Measurements from ENCODE around the gene ZC2HC1C. TPM values are rescaled to one million over a fixed set of nuclear protein-coding genes. Genes with fewer than 3 reads are reported as not detected.

ZC2HC1C gene
- total and polyA plus RNA-seq, 2 donors from 2014 or later = 6.7 to 11.9 TPM

DNA sequence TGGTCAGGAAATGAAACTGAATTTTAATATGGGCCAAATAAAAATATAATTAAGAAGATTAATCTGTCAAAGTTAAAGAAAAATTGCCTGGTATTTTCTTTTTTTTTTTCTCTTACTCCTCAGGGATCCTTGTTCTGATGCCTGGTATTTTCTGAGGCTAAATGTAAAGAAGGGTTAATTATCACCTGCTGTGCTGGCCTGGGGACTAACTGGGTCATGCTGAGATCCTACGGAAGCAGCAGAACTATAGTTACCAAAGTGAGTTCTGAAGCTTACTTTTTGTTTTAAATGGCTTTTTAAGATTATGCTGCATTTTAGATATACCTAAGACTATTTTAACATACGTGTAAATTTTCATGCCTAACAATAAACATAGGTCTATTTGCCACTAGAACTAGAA is 23.3 kb downstream of the ZC2HC1C start:
- Histone ChIP-seq H3K9ac (ENCODE audit: low read length in 3 of 3) (no peak overlapping the region), H3K9me3 (ENCODE audit: control insufficient read depth in 2 of 3, insufficient read depth in 1 of 3, low read length in 3 of 3) (no peaks in the 10 kb centered on the region), H3K4me1 (ENCODE audit: control insufficient read depth in 2 of 3, insufficient read depth in 2 of 3, low read depth in 1 of 3, low read length in 3 of 3) (no peaks in the 10 kb centered on the region), H3K36me3 (ENCODE audit: control insufficient read depth in 2 of 3, insufficient read depth in 3 of 3, low read length in 3 of 3) (peaks cover 12 to 50% (median 36%) of the 10 kb centered on the region in 3 donors), H3K27ac (ENCODE audit: low read depth in 2 of 2, low read length in 2 of 2) (no peak overlapping the region), H3K27me3 (ENCODE audit: control insufficient read depth, insufficient read depth, low read length) (no peaks in the 10 kb centered on the region), H3K4me3 (ENCODE audit: low read length in 3 of 3) (no peak overlapping the region)
- DNase-seq (no peak), FAIRE-seq (no peak)
- intact Hi-C loops (cut with DNase I) = no loop called here
- TF ChIP-seq, protein P1, sequence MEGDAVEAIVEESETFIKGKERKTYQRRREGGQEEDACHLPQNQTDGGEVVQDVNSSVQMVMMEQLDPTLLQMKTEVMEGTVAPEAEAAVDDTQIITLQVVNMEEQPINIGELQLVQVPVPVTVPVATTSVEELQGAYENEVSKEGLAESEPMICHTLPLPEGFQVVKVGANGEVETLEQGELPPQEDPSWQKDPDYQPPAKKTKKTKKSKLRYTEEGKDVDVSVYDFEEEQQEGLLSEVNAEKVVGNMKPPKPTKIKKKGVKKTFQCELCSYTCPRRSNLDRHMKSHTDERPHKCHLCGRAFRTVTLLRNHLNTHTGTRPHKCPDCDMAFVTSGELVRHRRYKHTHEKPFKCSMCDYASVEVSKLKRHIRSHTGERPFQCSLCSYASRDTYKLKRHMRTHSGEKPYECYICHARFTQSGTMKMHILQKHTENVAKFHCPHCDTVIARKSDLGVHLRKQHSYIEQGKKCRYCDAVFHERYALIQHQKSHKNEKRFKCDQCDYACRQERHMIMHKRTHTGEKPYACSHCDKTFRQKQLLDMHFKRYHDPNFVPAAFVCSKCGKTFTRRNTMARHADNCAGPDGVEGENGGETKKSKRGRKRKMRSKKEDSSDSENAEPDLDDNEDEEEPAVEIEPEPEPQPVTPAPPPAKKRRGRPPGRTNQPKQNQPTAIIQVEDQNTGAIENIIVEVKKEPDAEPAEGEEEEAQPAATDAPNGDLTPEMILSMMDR (IDR thresholded peaks at IDR 0.05; ENCODE audit: borderline replicate concordance, extremely low read depth, insufficient read depth) = no peak

DNA sequence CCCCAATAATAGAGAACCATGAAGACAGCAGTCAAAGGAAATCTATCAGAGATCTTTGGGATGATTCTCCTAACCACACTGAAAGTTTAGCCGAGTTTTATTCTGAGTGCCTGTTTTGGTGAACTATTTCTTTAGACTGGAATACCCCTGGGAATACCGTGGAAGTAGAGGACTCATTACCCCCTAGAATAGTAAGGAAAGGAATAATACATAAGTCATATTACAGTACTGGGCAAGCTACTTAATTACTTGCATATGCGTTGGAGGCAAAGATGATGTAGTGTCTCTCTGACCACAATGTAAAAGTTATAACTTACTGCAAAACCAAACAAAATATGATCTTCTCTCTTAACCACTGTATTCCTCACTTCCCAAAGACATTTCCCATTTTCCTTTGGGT is 25.5 kb downstream of the ZC2HC1C start:
- Histone ChIP-seq H3K27me3 (ENCODE audit: control insufficient read depth, insufficient read depth, low read length) (no peaks in the 10 kb centered on the region), H3K4me1 (ENCODE audit: control insufficient read depth in 2 of 3, insufficient read depth in 2 of 3, low read depth in 1 of 3, low read length in 3 of 3) (no peaks in the 10 kb centered on the region), H3K4me3 (ENCODE audit: low read length in 3 of 3) (no peak overlapping the region), H3K9ac (ENCODE audit: low read length in 3 of 3) (no peak overlapping the region), H3K27ac (ENCODE audit: low read depth in 2 of 2, low read length in 2 of 2) (no peak overlapping the region), H3K36me3 (ENCODE audit: control insufficient read depth in 2 of 3, insufficient read depth in 3 of 3, low read length in 3 of 3) (peaks cover 14 to 56% (median 35%) of the 10 kb centered on the region in 3 donors), H3K9me3 (ENCODE audit: control insufficient read depth in 2 of 3, insufficient read depth in 1 of 3, low read length in 3 of 3) (no peaks in the 10 kb centered on the region)
- TF ChIP-seq, protein P1 (IDR thresholded peaks at IDR 0.05; ENCODE audit: borderline replicate concordance, extremely low read depth, insufficient read depth) = no peak
- FAIRE-seq (no peak), DNase-seq (no peak)
- intact Hi-C loops (cut with DNase I) = no loop called here

DNA sequence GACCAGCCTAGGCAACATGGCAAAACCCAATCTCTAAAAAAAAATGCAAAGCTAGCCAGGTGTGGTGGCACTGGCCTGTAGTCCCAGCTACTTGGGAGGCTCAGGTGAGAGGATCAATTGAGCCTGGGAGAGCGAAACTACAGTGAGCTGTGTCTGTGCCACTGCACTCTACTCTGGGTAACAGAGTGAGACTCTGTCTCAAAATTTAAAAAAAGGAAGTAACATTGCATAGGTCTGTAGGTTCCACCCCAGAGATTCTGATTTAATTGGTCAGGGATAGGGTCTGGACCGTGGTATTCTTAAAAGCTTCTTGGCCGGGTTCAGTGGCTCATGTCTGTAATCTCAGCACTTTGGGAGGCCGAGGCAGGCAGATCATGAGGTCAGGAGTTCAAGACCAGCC is 26.2 kb downstream of the ZC2HC1C start:
- no peaks in the 10 kb centered on the region for H3K4me1 ChIP-seq (ENCODE audit: control insufficient read depth in 2 of 3, insufficient read depth in 2 of 3, low read depth in 1 of 3, low read length in 3 of 3)
- no peak overlapping the region for H3K27ac ChIP-seq (ENCODE audit: low read depth in 2 of 2, low read length in 2 of 2)
- no peak for DNase-seq
- H3K9me3 ChIP-seq (ENCODE audit: control insufficient read depth in 2 of 3, insufficient read depth in 1 of 3, low read length in 3 of 3) = no peaks in the 10 kb centered on the region
- H3K9ac ChIP-seq (ENCODE audit: low read length in 3 of 3) = no peak overlapping the region
- FAIRE-seq = no peak
- no peak overlapping the region for H3K4me3 ChIP-seq (ENCODE audit: low read length in 3 of 3)
- no peaks in the 10 kb centered on the region for H3K27me3 ChIP-seq (ENCODE audit: control insufficient read depth, insufficient read depth, low read length)
- intact Hi-C loops (cut with DNase I) = no loop called here
- H3K36me3 ChIP-seq (ENCODE audit: control insufficient read depth in 2 of 3, insufficient read depth in 3 of 3, low read length in 3 of 3) = peaks cover 14 to 60% (median 35%) of the 10 kb centered on the region in 3 donors
- TF ChIP-seq, protein P1 (IDR thresholded peaks at IDR 0.05; ENCODE audit: borderline replicate concordance, extremely low read depth, insufficient read depth) = no peak

DNA sequence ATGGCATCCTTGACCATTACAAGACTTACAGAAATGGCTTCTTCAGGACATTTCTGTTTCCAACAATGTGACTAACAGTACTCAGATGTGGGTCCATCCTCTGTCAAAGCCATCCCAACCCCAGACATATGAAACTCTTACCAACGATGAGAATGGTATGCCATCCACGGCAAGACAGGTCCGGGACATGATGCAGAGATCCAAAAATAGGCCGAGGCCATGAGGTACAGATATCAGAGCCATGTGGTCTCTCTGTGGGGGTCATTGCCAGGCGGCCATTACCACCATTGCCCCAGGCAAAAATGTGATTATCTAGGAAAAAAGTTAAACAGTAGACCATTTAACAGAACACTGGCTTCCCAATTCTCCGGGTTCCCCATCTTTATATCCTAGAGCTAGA is 27.5 kb downstream of the ZC2HC1C start:
- H3K27me3 ChIP-seq (ENCODE audit: control insufficient read depth, insufficient read depth, low read length) = no peaks in the 10 kb centered on the region
- no peak for DNase-seq
- no peaks in the 10 kb centered on the region for H3K9me3 ChIP-seq (ENCODE audit: control insufficient read depth in 2 of 3, insufficient read depth in 1 of 3, low read length in 3 of 3)
- no peaks in the 10 kb centered on the region for H3K4me1 ChIP-seq (ENCODE audit: control insufficient read depth in 2 of 3, insufficient read depth in 2 of 3, low read depth in 1 of 3, low read length in 3 of 3)
- no peak for FAIRE-seq
- no peak overlapping the region for H3K4me3 ChIP-seq (ENCODE audit: low read length in 3 of 3)
- TF ChIP-seq, protein P1 (IDR thresholded peaks at IDR 0.05; ENCODE audit: borderline replicate concordance, extremely low read depth, insufficient read depth) = no peak
- no peak overlapping the region for H3K27ac ChIP-seq (ENCODE audit: low read depth in 2 of 2, low read length in 2 of 2)
- no peak overlapping the region for H3K9ac ChIP-seq (ENCODE audit: low read length in 3 of 3)
- intact Hi-C loops (cut with DNase I) = no loop called here
- H3K36me3 ChIP-seq (ENCODE audit: control insufficient read depth in 2 of 3, insufficient read depth in 3 of 3, low read length in 3 of 3) = peaks cover 14 to 62% (median 41%) of the 10 kb centered on the region in 3 donors
